Measurements from ENCODE around the gene AKAP10.
"Not testable (repeated sequence)": the region's sequence is repeated elsewhere in the genome, so short reads cannot be mapped to it uniquely, and the experiment has no call there.

The AKAP10 gene

GRCh38 chr17:19860647-19861177, 116.9 kb downstream of the AKAP10 start:
- not testable (repeated sequence) for DNase-seq

GRCh38 chr17:19857640-19858039, 120.0 kb downstream of the AKAP10 start:
- no peak for DNase-seq

All from stimulated activated CD8-positive, alpha-beta memory T cell treated with anti-CD3 and anti-CD28 coated beads, Interleukin-4, amount 100 ng/mL, for 48 hours (primary cell).